Stimulated activated naive CD8-positive, alpha-beta T cell treated with anti-CD3 and anti-CD28 coated beads, Interleukin-15, amount 100 ng/mL, for 72 hours (primary cell): ENCODE measurements around the gene NAE1.
A peak's percentile ranks its signal among the peaks of the same experiment; 100 is the strongest.

Experiments used
- ATAC-seq: fragments of 150-1000 bp; cut with Tn5 transposase; 2 replicates; pipeline ENCODE4 v1.10.0; 2021; ENCODE audit warnings: mild to moderate bottlenecking, moderate library complexity
- DNase-seq, 2 donors: peaks; one replicate each; pipeline ENCODE4 v3.0.0; 2021 to 2022
- H3K27ac Mint-ChIP-seq, 2 donors: one replicate each; pipeline ENCODE4 v1.8.0; 2022; ENCODE audit warnings: mild to moderate bottlenecking in 2 of 2, mixed read lengths in 2 of 2, moderate library complexity in 2 of 2
- H3K27me3 Mint-ChIP-seq: one replicate; pipeline ENCODE4 v1.8.0; 2022; ENCODE audit warnings: mixed read lengths
- H3K4me1 Mint-ChIP-seq: one replicate; pipeline ENCODE4 v1.8.0; 2022; ENCODE audit warnings: mild to moderate bottlenecking, mixed read lengths
- H3K4me3 Mint-ChIP-seq, 2 donors: one replicate each; pipeline ENCODE4 v1.8.0; 2022; ENCODE audit warnings: mild to moderate bottlenecking in 2 of 2, mixed read lengths in 2 of 2, moderate library complexity in 1 of 2
- H3K9me3 Mint-ChIP-seq, 2 donors: one replicate each; pipeline ENCODE4 v1.8.0; 2022; ENCODE audit warnings: mixed read lengths in 2 of 2

The NAE1 gene

GRCh38 chr16:66844009-66844341 lies 13.2 kb upstream of the NAE1 start:
- Mint-ChIP-seq H3K4me1 (peaks cover 34% of the 10 kb centered on the region), H3K27ac (peak overlapping the region in 1 of 2 donors; percentile 69), H3K27me3 (peaks cover 74% of the 10 kb centered on the region), H3K9me3 (no peaks in the 10 kb centered on the region), H3K4me3 (peak overlapping the region; percentile 74 to 83)
- no peak for ATAC-seq
- no peak for DNase-seq

GRCh38 chr16:66843191-66843590 lies 12.4 kb upstream of the NAE1 start:
- ATAC-seq = no peak
- no peaks in the 10 kb centered on the region for H3K9me3 Mint-ChIP-seq
- H3K4me1 Mint-ChIP-seq = peaks cover 29% of the 10 kb centered on the region
- DNase-seq = no peak
- peaks cover 74% of the 10 kb centered on the region for H3K27me3 Mint-ChIP-seq
- H3K4me3 Mint-ChIP-seq = no peak overlapping the region
- no peak overlapping the region for H3K27ac Mint-ChIP-seq

GRCh38 chr16:66842765-66843164 lies 12.0 kb upstream of the NAE1 start:
- Mint-ChIP-seq H3K4me3 (no peak overlapping the region), H3K9me3 (no peaks in the 10 kb centered on the region), H3K4me1 (peaks cover 25% of the 10 kb centered on the region), H3K27me3 (peaks cover 74% of the 10 kb centered on the region), H3K27ac (no peak overlapping the region)
- DNase-seq = no peak
- ATAC-seq = no peak

GRCh38 chr16:66841366-66841765 lies 10.6 kb upstream of the NAE1 start:
- DNase-seq = no peak
- Mint-ChIP-seq H3K4me3 (no peak overlapping the region), H3K27me3 (peaks cover 65% of the 10 kb centered on the region), H3K27ac (no peak overlapping the region), H3K4me1 (peaks cover 19% of the 10 kb centered on the region), H3K9me3 (no peaks in the 10 kb centered on the region)
- ATAC-seq = no peak

- H3K9me3 Mint-ChIP-seq = no peaks in the 10 kb centered on the region
- H3K4me1 Mint-ChIP-seq = peaks cover 18% of the 10 kb centered on the region
- ATAC-seq = no peak
- H3K27me3 Mint-ChIP-seq = peaks cover 60% of the 10 kb centered on the region
- DNase-seq = no peak
- no peak overlapping the region for H3K27ac Mint-ChIP-seq
- no peak overlapping the region for H3K4me3 Mint-ChIP-seq
Measured at GRCh38 chr16:66840883-66841282, 10.1 kb upstream of the NAE1 start.

- Mint-ChIP-seq H3K4me3 (no peak overlapping the region), H3K4me1 (peaks cover under 1% of the 10 kb centered on the region), H3K27ac (no peak overlapping the region), H3K9me3 (no peaks in the 10 kb centered on the region), H3K27me3 (peaks cover 39% of the 10 kb centered on the region)
- no peak for ATAC-seq
- DNase-seq = no peak
Measured at GRCh38 chr16:66834746-66835145, 4.0 kb upstream of the NAE1 start.

GRCh38 chr16:66832661-66833305 lies 2.0 kb upstream of the NAE1 start:
- DNase-seq (no peak), ATAC-seq (no peak)
- Mint-ChIP-seq H3K4me1 (peaks cover 21% of the 10 kb centered on the region), H3K27me3 (peaks cover 21% of the 10 kb centered on the region), H3K27ac (no peak overlapping the region), H3K9me3 (no peaks in the 10 kb centered on the region), H3K4me3 (no peak overlapping the region)

GRCh38 chr16:66832190-66832589 lies 1.4 kb upstream of the NAE1 start:
- H3K4me1 Mint-ChIP-seq = peaks cover 23% of the 10 kb centered on the region
- H3K4me3 Mint-ChIP-seq = no peak overlapping the region
- ATAC-seq (no peak), DNase-seq (no peak)
- H3K27ac Mint-ChIP-seq = no peak overlapping the region
- peaks cover 17% of the 10 kb centered on the region for H3K27me3 Mint-ChIP-seq
- H3K9me3 Mint-ChIP-seq = no peaks in the 10 kb centered on the region

- peak overlapping the region in 1 of 2 donors; percentile 42 for H3K27ac Mint-ChIP-seq
- H3K4me1 Mint-ChIP-seq = peaks cover 23% of the 10 kb centered on the region
- no peaks in the 10 kb centered on the region for H3K27me3 Mint-ChIP-seq
- H3K4me3 Mint-ChIP-seq = no peak overlapping the region
- ATAC-seq (no peak), DNase-seq (no peak)
- H3K9me3 Mint-ChIP-seq = no peaks in the 10 kb centered on the region
Measured at GRCh38 chr16:66824006-66824405, 6.8 kb downstream of the NAE1 start.

- ATAC-seq (no peak), DNase-seq (no peak)
- no peaks in the 10 kb centered on the region for H3K9me3 Mint-ChIP-seq
- peak overlapping the region in 1 of 2 donors; percentile 1 for H3K27ac Mint-ChIP-seq
- no peaks in the 10 kb centered on the region for H3K4me1 Mint-ChIP-seq
- H3K27me3 Mint-ChIP-seq = no peaks in the 10 kb centered on the region
- no peak overlapping the region for H3K4me3 Mint-ChIP-seq
Measured at GRCh38 chr16:66814734-66815133, 16.0 kb downstream of the NAE1 start.

- Mint-ChIP-seq H3K4me1 (no peaks in the 10 kb centered on the region), H3K27ac (no peak overlapping the region), H3K27me3 (no peaks in the 10 kb centered on the region), H3K9me3 (no peaks in the 10 kb centered on the region), H3K4me3 (no peak overlapping the region)
- ATAC-seq (no peak), DNase-seq (no peak)
Measured at GRCh38 chr16:66811043-66811442, 19.7 kb downstream of the NAE1 start.

- no peaks in the 10 kb centered on the region for H3K9me3 Mint-ChIP-seq
- no peaks in the 10 kb centered on the region for H3K4me1 Mint-ChIP-seq
- H3K4me3 Mint-ChIP-seq = no peak overlapping the region
- H3K27ac Mint-ChIP-seq = no peak overlapping the region
- DNase-seq = no peak
- no peak for ATAC-seq
- no peaks in the 10 kb centered on the region for H3K27me3 Mint-ChIP-seq
Measured at GRCh38 chr16:66810391-66810790, 20.4 kb downstream of the NAE1 start.

- no peaks in the 10 kb centered on the region for H3K27me3 Mint-ChIP-seq
- no peaks in the 10 kb centered on the region for H3K4me1 Mint-ChIP-seq
- H3K9me3 Mint-ChIP-seq = no peaks in the 10 kb centered on the region
Measured at GRCh38 chr16:66809765-66810164, 21.0 kb downstream of the NAE1 start.

GRCh38 chr16:66802159-66802558 lies 28.6 kb downstream of the NAE1 start:
- ATAC-seq = no peak
- Mint-ChIP-seq H3K9me3 (no peaks in the 10 kb centered on the region), H3K4me1 (no peaks in the 10 kb centered on the region)

More at GRCh38 chr16:66809765-66810164, 21.0 kb downstream of the NAE1 start:
- ATAC-seq (no peak), DNase-seq (no peak)
- no peak overlapping the region for H3K4me3 Mint-ChIP-seq
- no peak overlapping the region for H3K27ac Mint-ChIP-seq

GRCh38 chr16:66801320-66802105 lies 29.3 kb downstream of the NAE1 start, which contains the start of gene TERB1:
Gene TERB1, minus strand, starts transcription at chr16:66801584. Its CDS starts 4,786 bp downstream, at chr16:66796798.
- DNase-seq (no peak), ATAC-seq (no peak)
- Mint-ChIP-seq H3K4me1 (no peaks in the 10 kb centered on the region), H3K4me3 (no peak within 1 kb of the TSS), H3K27me3 (no peaks in the 10 kb centered on the region), H3K27ac (no peak within 1 kb of the TSS), H3K9me3 (no peaks in the 10 kb centered on the region)

More at GRCh38 chr16:66802159-66802558, 28.6 kb downstream of the NAE1 start:
- no peaks in the 10 kb centered on the region for H3K27me3 Mint-ChIP-seq
- DNase-seq = no peak
- H3K27ac Mint-ChIP-seq = no peak overlapping the region
- H3K4me3 Mint-ChIP-seq = no peak overlapping the region

GRCh38 chr16:66800856-66801255 lies 29.9 kb downstream of the NAE1 start:
- H3K4me1 Mint-ChIP-seq = no peaks in the 10 kb centered on the region
- ATAC-seq = no peak
- no peaks in the 10 kb centered on the region for H3K27me3 Mint-ChIP-seq
- H3K9me3 Mint-ChIP-seq = no peaks in the 10 kb centered on the region
- H3K4me3 Mint-ChIP-seq = no peak overlapping the region
- DNase-seq = no peak
- no peak overlapping the region for H3K27ac Mint-ChIP-seq
